AG04450 (cell line): Measurements from ENCODE around the gene RTN4. TPM values are rescaled to one million over a fixed set of nuclear protein-coding genes. Genes with fewer than 3 reads are reported as not detected.

ENCODE experiments used
- CTCF ChIA-PET: fragments of 300-600, 350-600 bp; formaldehyde crosslinking; extraction: SDS; loops from one replicate; lab custom pipeline; 2022; ENCODE audit warnings: antibody characterized with exemption, inconsistent platforms; lab: Charles Lee
- POLR2A ChIA-PET: fragments of 350-600 bp; formaldehyde crosslinking; extraction: SDS; loops from one replicate; lab custom pipeline; 2021; ENCODE audit warnings: antibody characterized with exemption, inconsistent platforms; lab: Yijun Ruan, JAX
- DNase-seq: peaks from one replicate; pipeline ENCODE4 v3.0.0-alpha.2; 2011; ENCODE audit warnings: low read depth, low spot score
- H3K27ac ChIP-seq: one replicate; pipeline ENCODE4 v1.5.1; 2012; ENCODE audit warnings: low read depth, low read length, control low read depth
- H3K27me3 ChIP-seq: one replicate; pipeline ENCODE4 v1.6.0; 2012; ENCODE audit warnings: low read length; ENCODE audit not compliant: control insufficient read depth, insufficient read depth
- H3K4me3 ChIP-seq: 2 replicates; pipeline ENCODE4 v1.5.1; 2011; ENCODE audit warnings: mild to moderate bottlenecking, low read depth, low read length, control low read depth
- H3K9me3 ChIP-seq: 2 replicates; pipeline ENCODE4 v1.5.1; 2012; ENCODE audit warnings: low read length; ENCODE audit not compliant: control insufficient read depth, insufficient read depth
- CTCF ChIP-seq: IDR thresholded peaks from 2 replicates; pipeline ENCODE4 v1.5.1; 2011; ENCODE audit warnings: low read depth, low read length, control low read depth, inconsistent platforms
- polyA plus RNA-seq: library from polyadenylated mRNA; depleted of rRNA; stranded (reverse); fragments of >200 nt; gene quantifications from 2 replicates; pipeline ENCODE4 v1.2.3, GENCODE V29; 2011

RTN4 gene
- polyA plus RNA-seq, 1 experiment: 668 TPM

GRCh38 chr2:54947646-54948045, 102.6 kb downstream of the RTN4 start:
- no peak for TF ChIP-seq CTCF
- no peak overlapping the region for H3K4me3 ChIP-seq
- CTCF ChIA-PET: no interaction called here

GRCh38 chr2:54947136-54947535, 103.1 kb downstream of the RTN4 start:
- POLR2A ChIA-PET: no interaction called here
- CTCF ChIA-PET: no interaction called here

More at GRCh38 chr2:54947646-54948045, 102.6 kb downstream of the RTN4 start:
- peaks cover 4% of the 10 kb centered on the region for H3K27me3 ChIP-seq
- no peak for DNase-seq
- POLR2A ChIA-PET: no interaction called here
- no peak overlapping the region for H3K27ac ChIP-seq
- H3K9me3 ChIP-seq: no peaks in the 10 kb centered on the region

GRCh38 chr2:54946220-54946805, 103.9 kb downstream of the RTN4 start:
- no peak for TF ChIP-seq CTCF
- no peak for DNase-seq
- peak overlapping the region; percentile 31 for H3K27ac ChIP-seq
- no peak overlapping the region for H3K4me3 ChIP-seq
- peaks cover 4% of the 10 kb centered on the region for H3K27me3 ChIP-seq
- ChIA-PET POLR2A (no interaction called here), CTCF (interaction anchor here (0.9 kb wide), 1 partner anchor 10 kb away, joined by 3 read pairs; no protein-coding TSS in a partner anchor)
- no peaks in the 10 kb centered on the region for H3K9me3 ChIP-seq

More at GRCh38 chr2:54947136-54947535, 103.1 kb downstream of the RTN4 start:
- H3K27ac ChIP-seq: no peak overlapping the region
- peaks cover 4% of the 10 kb centered on the region for H3K27me3 ChIP-seq
- DNase-seq: no peak
- H3K4me3 ChIP-seq: no peak overlapping the region
- no peaks in the 10 kb centered on the region for H3K9me3 ChIP-seq
- TF ChIP-seq CTCF: no peak

GRCh38 chr2:54945391-54946219, 104.6 kb downstream of the RTN4 start:
- H3K4me3 ChIP-seq: no peak overlapping the region
- peak overlapping the region; percentile 31 for H3K27ac ChIP-seq
- no peaks in the 10 kb centered on the region for H3K9me3 ChIP-seq
- ChIA-PET CTCF (interaction anchor here (0.6 to 0.9 kb wide), 2 partner anchors 11 to 33 kb away, joined by 3 to 6 read pairs; no protein-coding TSS in a partner anchor), POLR2A (no interaction called here)
- no peak for TF ChIP-seq CTCF
- no peak for DNase-seq
- peaks cover 4% of the 10 kb centered on the region for H3K27me3 ChIP-seq

GRCh38 chr2:54944724-54945326, 105.4 kb downstream of the RTN4 start:
- Histone ChIP-seq H3K9me3 (no peaks in the 10 kb centered on the region), H3K27me3 (peaks cover 4% of the 10 kb centered on the region), H3K27ac (no peak overlapping the region), H3K4me3 (no peak overlapping the region)
- CTCF ChIA-PET: no interaction called here
- TF ChIP-seq CTCF: no peak
- no peak for DNase-seq
- POLR2A ChIA-PET: no interaction called here
